Measurements from ENCODE around the gene RHO.

The RHO gene

GRCh38 chr3:129577366-129577765 lies 48.9 kb downstream of the RHO start:
- DNase-seq: no peak
- ATAC-seq: no peak

- peak; percentile 21 for ATAC-seq
Measured at GRCh38 chr3:129577925-129578786, 49.7 kb downstream of the RHO start.

GRCh38 chr3:129579991-129580390 lies 51.6 kb downstream of the RHO start:
- DNase-seq (no peak), ATAC-seq (no peak)

More at GRCh38 chr3:129577925-129578786, 49.7 kb downstream of the RHO start:
- DNase-seq: peak; percentile 27

GRCh38 chr3:129581623-129582022 lies 53.2 kb downstream of the RHO start:
- ATAC-seq: no peak
- no peak for DNase-seq

DNA sequence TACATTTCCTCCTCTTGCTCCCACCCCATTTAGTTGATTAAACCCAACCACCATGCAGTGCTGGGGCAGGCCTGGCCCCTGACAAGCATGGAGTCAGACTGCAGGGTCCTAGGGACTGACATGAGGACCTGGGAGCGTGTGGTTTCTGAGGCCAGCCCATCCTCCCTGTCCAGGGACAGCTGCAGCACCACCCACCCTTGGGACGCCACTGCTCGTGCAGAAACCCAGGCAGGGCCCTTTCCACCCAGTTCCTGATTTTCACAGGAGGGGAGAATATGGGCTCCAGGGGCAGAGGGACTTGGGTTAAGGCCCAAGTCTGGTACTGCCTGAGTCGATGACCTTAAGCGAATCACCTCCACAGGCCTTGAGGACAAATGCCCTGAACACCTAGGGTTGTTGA lies 54.4 kb downstream of the RHO start:
- DNase-seq: no peak
- ATAC-seq: no peak

- no peak for DNase-seq
- no peak for ATAC-seq
Measured at GRCh38 chr3:129583289-129583688, 54.9 kb downstream of the RHO start.

GRCh38 chr3:129584631-129585030 lies 56.2 kb downstream of the RHO start:
- ATAC-seq (no peak), DNase-seq (no peak)
